Measurements from ENCODE around the gene TENM3.

Gene TENM3

DNA sequence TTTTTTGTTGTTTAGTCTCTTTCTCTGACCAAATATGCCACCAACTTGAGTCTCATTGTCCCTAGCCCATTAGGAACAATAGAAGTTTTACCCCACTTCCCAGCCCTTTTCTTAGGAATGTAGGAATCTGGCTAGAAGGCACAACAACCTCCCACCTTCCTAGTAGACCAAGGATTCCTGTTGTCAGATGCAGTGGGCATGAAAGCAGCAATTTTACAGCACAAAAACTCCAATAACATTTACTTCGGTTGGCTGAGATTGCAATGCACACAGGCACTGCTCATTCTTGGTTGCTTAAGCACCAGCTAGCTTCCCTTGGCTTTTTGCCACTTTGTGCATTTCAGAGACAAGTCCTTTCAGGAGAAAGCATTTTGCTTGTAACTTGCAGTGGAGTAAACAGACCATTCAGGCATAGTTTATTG lies 312.8 kb downstream of the TENM3 start:
- POLR2A ChIA-PET: no interaction called here
- H3K27ac ChIP-seq (ENCODE audit: extremely low read depth, low read depth, low read length): no peak overlapping the region
- no peak for TF ChIP-seq ZNF366 (tag by site-specific recombination; conservative IDR thresholded peaks at IDR 0.05)
- TF ChIP-seq ZSCAN30 (tag by site-specific recombination; IDR thresholded peaks at IDR 0.05): peak; percentile 82
- TF ChIP-seq, protein P1, sequence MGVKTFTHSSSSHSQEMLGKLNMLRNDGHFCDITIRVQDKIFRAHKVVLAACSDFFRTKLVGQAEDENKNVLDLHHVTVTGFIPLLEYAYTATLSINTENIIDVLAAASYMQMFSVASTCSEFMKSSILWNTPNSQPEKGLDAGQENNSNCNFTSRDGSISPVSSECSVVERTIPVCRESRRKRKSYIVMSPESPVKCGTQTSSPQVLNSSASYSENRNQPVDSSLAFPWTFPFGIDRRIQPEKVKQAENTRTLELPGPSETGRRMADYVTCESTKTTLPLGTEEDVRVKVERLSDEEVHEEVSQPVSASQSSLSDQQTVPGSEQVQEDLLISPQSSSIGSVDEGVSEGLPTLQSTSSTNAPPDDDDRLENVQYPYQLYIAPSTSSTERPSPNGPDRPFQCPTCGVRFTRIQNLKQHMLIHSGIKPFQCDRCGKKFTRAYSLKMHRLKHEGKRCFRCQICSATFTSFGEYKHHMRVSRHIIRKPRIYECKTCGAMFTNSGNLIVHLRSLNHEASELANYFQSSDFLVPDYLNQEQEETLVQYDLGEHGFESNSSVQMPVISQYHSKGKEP (tag by site-specific recombination; IDR thresholded peaks at IDR 0.05): peak; percentile 92
- TF ChIP-seq, protein P2, sequence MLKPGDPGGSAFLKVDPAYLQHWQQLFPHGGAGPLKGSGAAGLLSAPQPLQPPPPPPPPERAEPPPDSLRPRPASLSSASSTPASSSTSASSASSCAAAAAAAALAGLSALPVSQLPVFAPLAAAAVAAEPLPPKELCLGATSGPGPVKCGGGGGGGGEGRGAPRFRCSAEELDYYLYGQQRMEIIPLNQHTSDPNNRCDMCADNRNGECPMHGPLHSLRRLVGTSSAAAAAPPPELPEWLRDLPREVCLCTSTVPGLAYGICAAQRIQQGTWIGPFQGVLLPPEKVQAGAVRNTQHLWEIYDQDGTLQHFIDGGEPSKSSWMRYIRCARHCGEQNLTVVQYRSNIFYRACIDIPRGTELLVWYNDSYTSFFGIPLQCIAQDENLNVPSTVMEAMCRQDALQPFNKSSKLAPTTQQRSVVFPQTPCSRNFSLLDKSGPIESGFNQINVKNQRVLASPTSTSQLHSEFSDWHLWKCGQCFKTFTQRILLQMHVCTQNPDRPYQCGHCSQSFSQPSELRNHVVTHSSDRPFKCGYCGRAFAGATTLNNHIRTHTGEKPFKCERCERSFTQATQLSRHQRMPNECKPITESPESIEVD (tag by site-specific recombination; IDR thresholded peaks at IDR 0.05): peak; percentile 74
- peak; percentile 98 for TF ChIP-seq FEZF1 (tag by site-specific recombination; IDR thresholded peaks at IDR 0.05)
- no peak overlapping the region for H3K4me3 ChIP-seq (ENCODE audit: low read depth, low read length)
- no peaks in the 10 kb centered on the region for H3K9me3 ChIP-seq (ENCODE audit: control insufficient read depth, insufficient read depth, low read depth, low read length)
- CTCF ChIA-PET: no interaction called here
- H3K4me1 ChIP-seq (ENCODE audit: control insufficient read depth, insufficient read depth, low read length): peaks cover 8% of the 10 kb centered on the region
- H3K36me3 ChIP-seq (ENCODE audit: control insufficient read depth in 2 of 2, insufficient read depth in 1 of 2, low read length in 2 of 2): no peaks in the 10 kb centered on the region

DNA sequence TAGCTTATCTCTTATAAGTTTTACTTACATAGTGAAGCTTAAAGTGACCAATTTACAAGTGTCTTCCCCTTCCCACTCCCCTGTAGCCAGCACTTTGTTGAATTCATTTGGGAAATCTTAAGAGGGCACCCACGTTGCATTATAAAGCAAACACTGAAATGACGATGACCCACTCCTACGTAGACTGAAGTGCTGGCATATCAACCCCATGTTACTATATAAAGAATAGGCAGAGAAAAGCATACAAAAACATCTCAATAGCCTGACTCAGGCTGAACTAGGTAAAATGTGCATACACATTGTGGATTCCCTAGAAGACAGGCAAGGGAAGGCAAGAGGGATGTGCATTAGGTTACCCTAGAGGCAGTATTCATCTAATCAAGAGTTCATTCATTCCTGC lies 313.4 kb downstream of the TENM3 start:
- Histone ChIP-seq H3K9me3 (ENCODE audit: control insufficient read depth, insufficient read depth, low read depth, low read length) (no peaks in the 10 kb centered on the region), H3K4me3 (ENCODE audit: low read depth, low read length) (no peak overlapping the region), H3K36me3 (ENCODE audit: control insufficient read depth in 2 of 2, insufficient read depth in 1 of 2, low read length in 2 of 2) (no peaks in the 10 kb centered on the region), H3K4me1 (ENCODE audit: control insufficient read depth, insufficient read depth, low read length) (peaks cover 8% of the 10 kb centered on the region), H3K27ac (ENCODE audit: extremely low read depth, low read depth, low read length) (no peak overlapping the region)
- CTCF ChIA-PET: no interaction called here
- TF ChIP-seq ZFHX2 (tag by site-specific recombination; conservative IDR thresholded peaks at IDR 0.05): peak; percentile 88
- TF ChIP-seq ZNF560 (tag by site-specific recombination; IDR thresholded peaks at IDR 0.05; ENCODE audit: borderline replicate concordance): no peak
- peak; percentile 74 for TF ChIP-seq EGR2 (tag by site-specific recombination; IDR thresholded peaks at IDR 0.05; ENCODE audit: low read depth)
- no peak for TF ChIP-seq ZBTB20 (tag by site-specific recombination; IDR thresholded peaks at IDR 0.05)
- TF ChIP-seq ZNF843 (tag by site-specific recombination; IDR thresholded peaks at IDR 0.05): no peak
- POLR2A ChIA-PET: no interaction called here

DNA sequence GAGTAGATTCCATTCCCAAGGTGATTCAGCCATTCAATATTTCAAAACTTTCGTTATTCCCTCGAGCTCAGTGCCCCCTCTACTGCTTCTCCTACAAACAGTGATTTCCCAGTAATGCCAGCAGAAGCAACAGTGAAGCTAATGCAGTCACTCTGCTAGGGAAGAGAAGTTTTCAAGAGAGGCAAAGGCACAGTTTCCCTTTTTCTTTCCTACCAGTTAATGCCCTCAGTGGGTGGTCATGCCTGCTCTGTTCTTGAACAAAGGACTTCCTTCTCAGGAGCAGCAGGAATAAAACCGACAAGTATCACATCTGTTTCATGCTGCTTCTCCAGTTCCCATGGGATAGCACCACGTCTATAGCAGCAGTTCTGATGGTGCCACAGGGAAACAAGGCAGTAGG lies 317.2 kb downstream of the TENM3 start:
- H3K36me3 ChIP-seq (ENCODE audit: control insufficient read depth in 2 of 2, insufficient read depth in 1 of 2, low read length in 2 of 2): no peaks in the 10 kb centered on the region
- POLR2A ChIA-PET: no interaction called here
- H3K27ac ChIP-seq (ENCODE audit: extremely low read depth, low read depth, low read length): no peak overlapping the region
- no peak overlapping the region for H3K4me3 ChIP-seq (ENCODE audit: low read depth, low read length)
- peaks cover 6% of the 10 kb centered on the region for H3K4me1 ChIP-seq (ENCODE audit: control insufficient read depth, insufficient read depth, low read length)
- H3K9me3 ChIP-seq (ENCODE audit: control insufficient read depth, insufficient read depth, low read depth, low read length): no peaks in the 10 kb centered on the region
- CTCF ChIA-PET: no interaction called here
- TF ChIP-seq, protein P3, sequence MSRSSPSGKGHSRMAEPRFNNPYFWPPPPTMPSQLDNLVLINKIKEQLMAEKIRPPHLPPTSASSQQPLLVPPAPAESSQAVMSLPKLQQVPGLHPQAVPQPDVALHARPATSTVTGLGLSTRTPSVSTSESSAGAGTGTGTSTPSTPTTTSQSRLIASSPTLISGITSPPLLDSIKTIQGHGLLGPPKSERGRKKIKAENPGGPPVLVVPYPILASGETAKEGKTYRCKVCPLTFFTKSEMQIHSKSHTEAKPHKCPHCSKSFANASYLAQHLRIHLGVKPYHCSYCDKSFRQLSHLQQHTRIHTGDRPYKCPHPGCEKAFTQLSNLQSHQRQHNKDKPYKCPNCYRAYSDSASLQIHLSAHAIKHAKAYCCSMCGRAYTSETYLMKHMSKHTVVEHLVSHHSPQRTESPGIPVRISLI (tag by site-specific recombination; IDR thresholded peaks at IDR 0.05): no peak
- TF ChIP-seq ZIC2 (tag by site-specific recombination; IDR thresholded peaks at IDR 0.05): peak; percentile 91
- TF ChIP-seq ZNF433 (tag by site-specific recombination; IDR thresholded peaks at IDR 0.05; ENCODE audit: low read depth): no peak
- no peak for TF ChIP-seq GLI2 (tag by site-specific recombination; IDR thresholded peaks at IDR 0.05; ENCODE audit: borderline replicate concordance, low read depth)
- 0 out of 2 replicates have a peak, but pooled peaks have one; percentile 15 for TF ChIP-seq IKZF3 (tag by site-specific recombination; IDR thresholded peaks at IDR 0.05)
- no peak for TF ChIP-seq ZNF391 (tag by site-specific recombination; IDR thresholded peaks at IDR 0.05; ENCODE audit: borderline replicate concordance, low read depth)
- TF ChIP-seq, protein P4, sequence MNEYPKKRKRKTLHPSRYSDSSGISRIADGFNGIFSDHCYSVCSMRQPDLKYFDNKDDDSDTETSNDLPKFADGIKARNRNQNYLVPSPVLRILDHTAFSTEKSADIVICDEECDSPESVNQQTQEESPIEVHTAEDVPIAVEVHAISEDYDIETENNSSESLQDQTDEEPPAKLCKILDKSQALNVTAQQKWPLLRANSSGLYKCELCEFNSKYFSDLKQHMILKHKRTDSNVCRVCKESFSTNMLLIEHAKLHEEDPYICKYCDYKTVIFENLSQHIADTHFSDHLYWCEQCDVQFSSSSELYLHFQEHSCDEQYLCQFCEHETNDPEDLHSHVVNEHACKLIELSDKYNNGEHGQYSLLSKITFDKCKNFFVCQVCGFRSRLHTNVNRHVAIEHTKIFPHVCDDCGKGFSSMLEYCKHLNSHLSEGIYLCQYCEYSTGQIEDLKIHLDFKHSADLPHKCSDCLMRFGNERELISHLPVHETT (tag by site-specific recombination; IDR thresholded peaks at IDR 0.05): no peak
- TF ChIP-seq ZFP3 (tag by site-specific recombination; IDR thresholded peaks at IDR 0.05; ENCODE audit: low read depth): no peak
- no peak for TF ChIP-seq SCRT2 (tag by site-specific recombination; IDR thresholded peaks at IDR 0.05)
- no peak for TF ChIP-seq ZNF175 (tag by site-specific recombination; IDR thresholded peaks at IDR 0.05)
- peak; percentile 22; the same call in 1 of the 2 replicates for TF ChIP-seq ZNF654 (tag by site-specific recombination; IDR thresholded peaks at IDR 0.05; ENCODE audit: low read depth)
- no peak for TF ChIP-seq ZNF132 (tag by site-specific recombination; IDR thresholded peaks at IDR 0.05; ENCODE audit: borderline replicate concordance)
- TF ChIP-seq, protein P5, sequence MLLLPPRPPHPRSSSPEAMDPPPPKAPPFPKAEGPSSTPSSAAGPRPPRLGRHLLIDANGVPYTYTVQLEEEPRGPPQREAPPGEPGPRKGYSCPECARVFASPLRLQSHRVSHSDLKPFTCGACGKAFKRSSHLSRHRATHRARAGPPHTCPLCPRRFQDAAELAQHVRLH (tag by site-specific recombination; IDR thresholded peaks at IDR 0.05): no peak
- no peak for TF ChIP-seq ZNF571 (tag by site-specific recombination; IDR thresholded peaks at IDR 0.05)
- TF ChIP-seq, protein P6, sequence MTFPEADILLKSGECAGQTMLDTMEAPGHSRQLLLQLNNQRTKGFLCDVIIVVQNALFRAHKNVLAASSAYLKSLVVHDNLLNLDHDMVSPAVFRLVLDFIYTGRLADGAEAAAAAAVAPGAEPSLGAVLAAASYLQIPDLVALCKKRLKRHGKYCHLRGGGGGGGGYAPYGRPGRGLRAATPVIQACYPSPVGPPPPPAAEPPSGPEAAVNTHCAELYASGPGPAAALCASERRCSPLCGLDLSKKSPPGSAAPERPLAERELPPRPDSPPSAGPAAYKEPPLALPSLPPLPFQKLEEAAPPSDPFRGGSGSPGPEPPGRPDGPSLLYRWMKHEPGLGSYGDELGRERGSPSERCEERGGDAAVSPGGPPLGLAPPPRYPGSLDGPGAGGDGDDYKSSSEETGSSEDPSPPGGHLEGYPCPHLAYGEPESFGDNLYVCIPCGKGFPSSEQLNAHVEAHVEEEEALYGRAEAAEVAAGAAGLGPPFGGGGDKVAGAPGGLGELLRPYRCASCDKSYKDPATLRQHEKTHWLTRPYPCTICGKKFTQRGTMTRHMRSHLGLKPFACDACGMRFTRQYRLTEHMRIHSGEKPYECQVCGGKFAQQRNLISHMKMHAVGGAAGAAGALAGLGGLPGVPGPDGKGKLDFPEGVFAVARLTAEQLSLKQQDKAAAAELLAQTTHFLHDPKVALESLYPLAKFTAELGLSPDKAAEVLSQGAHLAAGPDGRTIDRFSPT (tag by site-specific recombination; IDR thresholded peaks at IDR 0.05): no peak
